Dermis microvascular lymphatic vessel endothelial cell (primary cell): ENCODE data around the gene MT1X. TPM values are rescaled to one million over a fixed set of nuclear protein-coding genes. Genes with fewer than 3 reads are reported as not detected.
"Not testable (repeated sequence)": the region's sequence is repeated elsewhere in the genome, so short reads cannot be mapped to it uniquely, and the experiment has no call there.

Experiments
- DNase-seq, 2 donors: peaks; one replicate each; pipeline versions ENCODE4 v3.0.0 to v3.0.0-alpha.2; 2010; ENCODE audit warnings: low read depth in 2 of 2
- total RNA-seq: library from RNA; depleted of rRNA; stranded (reverse); fragments of >200 nt; gene quantifications from 2 replicates; pipeline ENCODE4 v1.2.1, GENCODE V29; 2014

The MT1X gene
- total RNA-seq, 1 donor from 2014 or later, result 15.0 TPM

- no peak for DNase-seq
Measured at GRCh38 chr16:56710181-56710737, 28.0 kb downstream of the MT1X start.

- DNase-seq, result no peak
Measured at GRCh38 chr16:56711862-56712261, 29.6 kb downstream of the MT1X start.

- no peak for DNase-seq
Measured at GRCh38 chr16:56713794-56714193, 31.5 kb downstream of the MT1X start.

- DNase-seq, result no peak
Measured at GRCh38 chr16:56715126-56715525, 32.9 kb downstream of the MT1X start.

- DNase-seq, result no peak
Measured at GRCh38 chr16:56716761-56717160, 34.5 kb downstream of the MT1X start.

- not testable (repeated sequence) for DNase-seq
Measured at GRCh38 chr16:56717532-56717931, 35.3 kb downstream of the MT1X start.

- DNase-seq, result no peak
Measured at GRCh38 chr16:56722200-56722842, 40.1 kb downstream of the MT1X start.

GRCh38 chr16:56724191-56724590 lies 41.9 kb downstream of the MT1X start:
- no peak for DNase-seq

- DNase-seq, result no peak
Measured at GRCh38 chr16:56726283-56726682, 44.0 kb downstream of the MT1X start.

- DNase-seq, result no peak
Measured at GRCh38 chr16:56726926-56727325, 44.7 kb downstream of the MT1X start.

GRCh38 chr16:56728027-56728426 lies 45.8 kb downstream of the MT1X start:
- DNase-seq, result no peak

- DNase-seq, result no peak
Measured at GRCh38 chr16:56728980-56729734, 46.9 kb downstream of the MT1X start.

GRCh38 chr16:56729735-56730662 lies 47.7 kb downstream of the MT1X start, which contains the start of gene NUP93:
TSS of gene NUP93 (plus strand) at chr16:56730129. CDS start at chr16:56748248, 18,119 bp downstream.
- DNase-seq, result peak; percentile 77 to 93

GRCh38 chr16:56732366-56732765 lies 50.1 kb downstream of the MT1X start:
- no peak for DNase-seq

GRCh38 chr16:56732832-56733231 lies 50.6 kb downstream of the MT1X start:
- DNase-seq, result no peak

Other genes starting within 250 kb of the MT1X start
- gene NUDT21, start 231.1 kb upstream of the MT1X start, total RNA-seq, result 62.1 and 82.0 TPM in 2 replicates
- 44.3 and 49.8 TPM in 2 replicates for gene OGFOD1, start 230.9 kb upstream of the MT1X start, total RNA-seq
- 39.2 and 40.8 TPM in 2 replicates for gene BBS2, start 162.4 kb upstream of the MT1X start, total RNA-seq
- not detected in 2 replicates for gene MT4, start 117.4 kb upstream of the MT1X start, total RNA-seq
- gene MT3, start 92.9 kb upstream of the MT1X start, total RNA-seq, result not detected in 2 replicates
- gene MT2A, start 73.9 kb upstream of the MT1X start, total RNA-seq, result 32.5 and 46.3 TPM in 2 replicates
- gene MT1E, start 56.7 kb upstream of the MT1X start, total RNA-seq, result 11.1 and 108 TPM in 2 replicates
- gene MT1M, start 49.8 kb upstream of the MT1X start, total RNA-seq, result 0.38 and 0.90 TPM in 2 replicates
- 1.7 TPM in 1 of 2 replicates, not detected in the other for gene MT1A, start 43.8 kb upstream of the MT1X start, total RNA-seq
- gene MT1B, start 30.6 kb upstream of the MT1X start, total RNA-seq, result not detected in 2 replicates
- 0.51 and 0.64 TPM in 2 replicates for gene MT1F, start 24.5 kb upstream of the MT1X start, total RNA-seq
- gene MT1G, start 14.4 kb upstream of the MT1X start, total RNA-seq, result not detected in 2 replicates
- not detected in 2 replicates for gene MT1H, start 12.7 kb upstream of the MT1X start, total RNA-seq
- gene NUP93, start 47.7 kb downstream of the MT1X start, total RNA-seq, result 60.7 and 85.4 TPM in 2 replicates
- gene SLC12A3, start 182.7 kb downstream of the MT1X start, total RNA-seq, result not detected in 2 replicates
- 72.9 and 142 TPM in 2 replicates for gene HERPUD1, start 249.7 kb downstream of the MT1X start, total RNA-seq